A673 (cell line): ENCODE measurements around the gene COQ10A.

Experiments used
- EZH2 ChIP-seq: fragments of 200-600 bp; sonication (generic); IDR thresholded peaks from 2 replicates; pipeline ENCODE4 v1.6.1; 2017; ENCODE audit warnings: borderline replicate concordance, low read depth, mild to moderate bottlenecking, mixed read lengths, antibody characterized with exemption, low read length; ENCODE audit not compliant: poor library complexity, severe bottlenecking
- TF ChIP-seq, protein P1 (sequence below): fragments of 300-800, 200-600 bp; sonication (generic); conservative IDR thresholded peaks from 2 replicates; pipeline ENCODE4 v1.5.1; 2017; ENCODE audit warnings: low read depth, mild to moderate bottlenecking, antibody characterized with exemption, low read length, moderate library complexity, mixed read lengths

DNA sequence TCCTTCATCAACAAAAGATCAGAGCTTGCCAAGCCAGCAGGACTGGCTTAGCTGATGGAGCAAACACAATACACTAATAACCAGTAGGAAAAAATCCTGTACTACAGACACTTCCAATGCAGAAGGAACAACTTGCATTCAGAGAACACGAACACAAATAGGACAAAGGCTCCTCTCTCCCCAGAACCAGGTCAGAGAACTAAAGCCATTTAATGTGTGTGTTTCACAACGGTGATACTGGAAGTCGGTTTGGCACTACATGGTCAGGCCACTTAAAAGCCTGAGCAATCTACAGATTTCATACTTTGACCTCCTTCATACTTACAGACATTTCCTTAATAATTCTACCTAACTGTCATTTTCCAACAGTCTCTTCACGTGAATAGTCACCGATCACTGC lies 27.1 kb downstream of the COQ10A start:
- TF ChIP-seq, protein P1, sequence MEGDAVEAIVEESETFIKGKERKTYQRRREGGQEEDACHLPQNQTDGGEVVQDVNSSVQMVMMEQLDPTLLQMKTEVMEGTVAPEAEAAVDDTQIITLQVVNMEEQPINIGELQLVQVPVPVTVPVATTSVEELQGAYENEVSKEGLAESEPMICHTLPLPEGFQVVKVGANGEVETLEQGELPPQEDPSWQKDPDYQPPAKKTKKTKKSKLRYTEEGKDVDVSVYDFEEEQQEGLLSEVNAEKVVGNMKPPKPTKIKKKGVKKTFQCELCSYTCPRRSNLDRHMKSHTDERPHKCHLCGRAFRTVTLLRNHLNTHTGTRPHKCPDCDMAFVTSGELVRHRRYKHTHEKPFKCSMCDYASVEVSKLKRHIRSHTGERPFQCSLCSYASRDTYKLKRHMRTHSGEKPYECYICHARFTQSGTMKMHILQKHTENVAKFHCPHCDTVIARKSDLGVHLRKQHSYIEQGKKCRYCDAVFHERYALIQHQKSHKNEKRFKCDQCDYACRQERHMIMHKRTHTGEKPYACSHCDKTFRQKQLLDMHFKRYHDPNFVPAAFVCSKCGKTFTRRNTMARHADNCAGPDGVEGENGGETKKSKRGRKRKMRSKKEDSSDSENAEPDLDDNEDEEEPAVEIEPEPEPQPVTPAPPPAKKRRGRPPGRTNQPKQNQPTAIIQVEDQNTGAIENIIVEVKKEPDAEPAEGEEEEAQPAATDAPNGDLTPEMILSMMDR, result no peak
- no peak for TF ChIP-seq EZH2
